ENCODE measurements around the gene CHST1.

GRCh38 chr11:45662096-45662664 lies 3.2 kb downstream of the CHST1 start:
- TF ChIP-seq POLR2A (IDR thresholded peaks at IDR 0.05; ENCODE audit: low read depth) (no peak), CTCF (IDR thresholded peaks at IDR 0.05) (no peak), POLR2AphosphoS5 (IDR thresholded peaks at IDR 0.05) (no peak), EP300 (IDR thresholded peaks at IDR 0.05) (no peak)

Data from esophagus muscularis mucosa (tissue), 4 donors.